LHCN-M2 (cell line): ENCODE measurements around the gene CDH13. TPM values are rescaled to one million over a fixed set of nuclear protein-coding genes. Genes with fewer than 3 reads are reported as not detected.

ENCODE experiments used
- DNase-seq: peaks from one replicate; pipeline ENCODE4 v3.0.0-alpha.2; 2012; ENCODE audit warnings: low read depth
- total RNA-seq: library from RNA; depleted of rRNA; stranded (reverse); fragments of >200 nt; gene quantifications from 2 replicates; pipeline ENCODE4 v1.2.3, GENCODE V29; 2014

The CDH13 gene
- total RNA-seq, 1 experiment from 2014 or later: 140 TPM

GRCh38 chr16:83550183-83550569, 923.4 kb downstream of the CDH13 start:
- DNase-seq: no peak

GRCh38 chr16:83552228-83552627, 925.5 kb downstream of the CDH13 start:
- peak; percentile 69 for DNase-seq

- no peak for DNase-seq
Observed at GRCh38 chr16:83552930-83553329, 926.2 kb downstream of the CDH13 start.

GRCh38 chr16:83554096-83554495, 927.3 kb downstream of the CDH13 start:
- no peak for DNase-seq

GRCh38 chr16:83554540-83554939, 927.8 kb downstream of the CDH13 start:
- DNase-seq: no peak

- DNase-seq: peak; percentile 40
Observed at GRCh38 chr16:83561876-83562275, 935.1 kb downstream of the CDH13 start.

- DNase-seq: no peak
Observed at GRCh38 chr16:83568345-83568744, 941.6 kb downstream of the CDH13 start.

GRCh38 chr16:83574388-83574787, 947.6 kb downstream of the CDH13 start:
- peak; percentile 88 for DNase-seq

- DNase-seq: no peak
Observed at GRCh38 chr16:83577078-83577745, 950.4 kb downstream of the CDH13 start.

GRCh38 chr16:83578171-83578570, 951.4 kb downstream of the CDH13 start:
- no peak for DNase-seq

- DNase-seq: no peak
Observed at GRCh38 chr16:83579027-83579426, 952.3 kb downstream of the CDH13 start.

- DNase-seq: no peak
Observed at GRCh38 chr16:83579436-83579835, 952.7 kb downstream of the CDH13 start.

- DNase-seq: peak; percentile 33
Observed at GRCh38 chr16:83581082-83581481, 954.3 kb downstream of the CDH13 start.

GRCh38 chr16:83581994-83582747, 955.4 kb downstream of the CDH13 start:
- DNase-seq: no peak

- DNase-seq: no peak
Observed at GRCh38 chr16:83586036-83586435, 959.3 kb downstream of the CDH13 start.

GRCh38 chr16:83586461-83587200, 959.9 kb downstream of the CDH13 start:
- no peak for DNase-seq

GRCh38 chr16:83587201-83587600, 960.4 kb downstream of the CDH13 start:
- DNase-seq: no peak

- DNase-seq: no peak
Observed at GRCh38 chr16:83588070-83588469, 961.3 kb downstream of the CDH13 start.

GRCh38 chr16:83589576-83589975, 962.8 kb downstream of the CDH13 start:
- DNase-seq: no peak

- DNase-seq: no peak
Observed at GRCh38 chr16:83592778-83593177, 966.0 kb downstream of the CDH13 start.

- DNase-seq: no peak
Observed at GRCh38 chr16:83599789-83600462, 973.2 kb downstream of the CDH13 start.
